HG03045 (cell line): Measurements from ENCODE around the gene TTC16.

Experiments
- ATAC-seq: cut with Tn5 transposase; IDR thresholded peaks from one replicate; pipeline ENCODE4 v1.9.1; 2021; ENCODE audit warnings: mild to moderate bottlenecking, moderate library complexity; ENCODE audit not compliant: unreplicated experiment

The TTC16 gene

GRCh38 chr9:127720031-127720864, 4.4 kb downstream of the TTC16 start:
- ATAC-seq = no peak

- no peak for ATAC-seq
Observed at GRCh38 chr9:127720865-127721227, 5.0 kb downstream of the TTC16 start.

DNA sequence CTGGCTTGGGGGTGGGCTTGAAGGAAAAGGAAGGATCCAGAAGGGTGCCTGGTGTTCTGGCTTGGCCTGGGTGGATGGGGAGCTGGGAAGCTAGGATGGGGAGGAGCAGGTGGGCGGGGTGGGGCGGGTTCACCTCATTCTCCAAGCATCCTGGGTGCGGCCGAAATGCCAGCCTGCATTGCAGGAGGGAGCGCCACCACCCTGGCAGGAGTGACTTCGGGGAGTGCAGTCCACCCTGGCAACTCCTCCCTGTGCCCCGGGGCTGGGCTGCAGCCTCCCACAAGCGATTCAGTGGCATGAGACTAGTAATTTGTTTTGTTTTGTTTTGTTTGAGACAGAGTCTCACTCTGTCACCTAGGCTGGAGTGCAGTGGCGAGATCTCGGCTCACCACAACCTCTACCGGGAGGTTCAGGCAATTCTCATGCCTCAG, 5.5 kb downstream of the TTC16 start:
- ATAC-seq = no peak

DNA sequence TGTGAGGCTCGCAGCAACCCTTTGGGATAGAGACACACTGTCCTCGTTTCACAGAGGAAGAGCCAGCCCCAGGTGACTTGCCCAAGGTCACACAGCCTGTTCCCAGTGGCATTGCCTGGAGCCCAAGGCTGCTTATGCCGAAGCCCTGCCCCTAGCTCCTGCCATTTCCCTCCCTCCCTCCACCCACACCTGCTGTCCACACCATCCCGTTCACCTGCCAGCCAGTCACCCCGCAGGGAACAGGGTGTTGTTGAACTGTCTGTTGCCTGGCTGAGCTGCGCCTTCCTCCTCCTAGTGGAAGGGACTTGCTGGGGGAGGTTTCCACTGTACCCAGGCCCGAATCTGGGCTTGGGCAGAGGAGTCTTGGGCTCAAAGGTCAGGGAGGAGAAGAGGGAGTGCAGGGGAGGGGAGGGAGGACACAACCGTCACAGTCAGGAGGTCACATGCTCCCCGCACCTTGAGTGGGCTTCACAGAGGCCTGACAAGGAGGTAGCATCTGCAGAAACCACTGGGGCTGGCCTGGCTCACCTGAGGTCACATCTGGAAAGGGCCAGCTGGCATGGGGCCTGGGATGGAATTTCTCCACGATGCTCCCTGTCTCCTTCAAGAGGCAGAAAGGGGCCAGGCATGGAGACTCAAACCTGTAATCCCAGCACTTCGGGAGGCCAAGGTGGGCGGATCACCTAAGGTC, 6.3 kb downstream of the TTC16 start:
- ATAC-seq = no peak

GRCh38 chr9:127723013-127723412, 7.1 kb downstream of the TTC16 start:
- no peak for ATAC-seq

DNA sequence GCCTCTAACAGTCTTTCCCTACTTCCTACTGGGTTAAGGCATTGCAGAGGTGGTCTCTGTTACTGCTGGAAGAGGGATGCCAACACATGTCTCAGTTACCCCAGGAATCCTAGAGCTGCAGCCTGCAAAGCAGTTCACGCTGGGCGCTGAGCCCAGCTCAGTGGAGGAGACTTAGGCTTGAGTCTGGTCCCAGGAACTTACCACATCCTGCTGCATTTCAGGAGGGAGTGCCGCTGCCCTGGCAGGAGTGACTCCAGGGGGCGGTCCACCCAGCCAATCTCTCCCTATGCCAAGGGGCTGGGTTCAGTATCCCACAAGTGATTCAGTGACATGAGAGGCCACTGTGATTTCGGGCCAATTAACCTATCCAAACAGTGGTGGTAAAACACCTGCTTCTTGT, 7.6 kb downstream of the TTC16 start:
- ATAC-seq = no peak

DNA sequence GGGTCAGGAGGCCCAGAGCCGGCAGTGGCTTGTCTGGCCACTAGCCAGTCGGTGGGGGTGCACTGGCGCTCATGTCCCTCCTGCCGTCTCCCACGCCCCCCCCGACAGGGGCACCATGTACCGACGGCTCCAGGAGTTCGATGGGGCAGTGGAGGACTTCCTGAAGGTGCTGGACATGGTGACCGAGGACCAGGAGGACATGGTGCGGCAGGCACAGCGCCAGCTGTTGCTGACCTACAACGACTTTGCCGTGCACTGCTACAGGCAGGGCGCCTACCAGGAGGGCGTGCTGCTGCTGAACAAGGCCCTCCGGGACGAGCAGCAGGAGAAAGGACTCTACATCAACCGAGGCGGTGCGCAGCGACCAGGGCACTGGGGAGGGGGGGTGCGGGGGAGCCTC, 8.1 kb downstream of the TTC16 start:
- ATAC-seq = no peak

GRCh38 chr9:127726871-127727270, 11.0 kb downstream of the TTC16 start:
- no peak for ATAC-seq

DNA sequence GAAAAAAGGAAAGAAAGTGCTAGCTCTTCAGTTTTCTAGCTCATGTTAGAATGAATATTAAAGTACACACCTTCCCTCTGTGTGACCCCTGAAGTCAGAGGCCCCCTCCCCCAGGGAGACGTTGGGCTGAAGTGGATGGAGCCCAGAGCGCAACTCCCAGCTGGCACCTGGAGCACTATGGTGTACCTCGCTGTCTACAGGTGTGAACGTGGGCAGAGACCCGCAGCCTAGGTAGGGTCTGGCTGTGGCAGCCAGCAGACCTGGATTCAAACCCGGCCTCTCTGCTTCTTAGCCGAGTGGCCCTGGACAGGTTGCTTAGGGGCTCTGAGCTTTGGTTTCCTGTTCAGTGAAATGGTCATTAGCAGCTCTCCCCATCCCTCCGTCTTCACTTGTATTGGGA, 12.9 kb downstream of the TTC16 start:
- ATAC-seq = no peak

DNA sequence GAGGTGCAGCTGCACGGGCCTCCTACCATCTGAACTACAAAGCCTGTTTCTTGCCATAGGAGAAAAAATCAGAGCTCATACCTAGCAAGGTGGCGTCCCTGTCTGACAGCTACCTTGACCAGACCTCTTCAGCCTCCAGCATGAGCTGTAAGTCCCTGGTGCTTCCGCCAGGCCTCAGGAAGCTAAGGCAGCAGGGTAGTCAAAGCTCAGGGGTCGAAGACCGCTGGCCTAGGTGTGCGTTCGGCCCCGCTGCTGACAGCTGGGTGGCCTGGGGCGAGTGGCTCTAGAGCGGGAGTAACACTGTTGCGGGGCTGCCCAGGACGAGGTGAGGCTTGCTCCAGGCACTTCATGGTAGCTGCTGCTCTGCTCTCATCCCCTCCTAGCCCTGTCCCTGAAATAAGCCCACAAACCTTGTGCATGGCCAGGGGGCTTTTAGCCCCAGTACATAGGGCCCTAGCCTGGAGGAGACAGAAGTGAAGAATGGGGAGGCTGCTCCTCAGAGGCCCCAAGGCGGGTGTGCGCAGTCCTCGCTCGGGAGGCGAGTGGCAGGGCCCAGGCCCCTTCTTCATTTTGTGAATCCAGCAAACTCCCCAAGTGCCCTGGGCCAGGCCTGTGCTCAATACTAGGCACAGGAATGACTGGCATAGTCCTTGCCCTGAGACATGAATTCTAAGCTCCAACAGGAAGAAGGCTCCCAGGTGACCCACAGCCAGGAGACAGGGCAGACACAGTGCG, 13.8 kb downstream of the TTC16 start:
- ATAC-seq = no peak

- ATAC-seq = no peak
Observed at GRCh38 chr9:127730262-127730661, 14.4 kb downstream of the TTC16 start.

DNA sequence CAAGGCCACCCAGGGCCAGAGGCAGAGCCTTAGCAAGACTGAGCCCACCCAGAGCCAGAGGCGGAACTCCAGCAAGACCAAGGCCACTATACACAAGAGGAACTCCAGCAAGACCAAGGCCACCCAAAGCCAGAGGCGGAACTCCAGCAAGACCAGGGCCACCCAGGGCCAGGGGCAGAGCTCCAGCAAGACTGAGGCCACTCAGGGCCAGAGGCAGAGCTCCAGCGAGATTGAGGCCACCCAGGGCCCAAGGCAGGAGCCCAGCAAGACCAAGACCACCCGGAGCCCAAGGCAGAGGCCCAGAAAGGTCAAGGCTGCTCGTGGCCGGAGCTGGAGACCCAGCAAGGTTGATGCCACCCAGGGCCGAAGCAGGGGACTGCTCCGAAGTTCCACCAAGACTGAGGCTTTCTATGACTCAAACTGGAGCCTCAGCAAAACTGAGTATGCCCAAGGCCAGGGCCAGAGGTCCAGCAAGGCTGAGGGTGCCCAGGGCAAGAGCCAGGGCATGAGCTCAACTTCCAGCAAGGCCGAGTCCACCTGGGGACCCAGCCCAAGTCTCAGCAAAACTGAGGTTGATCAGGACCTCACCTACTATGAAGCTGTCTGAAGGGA, 15.0 kb downstream of the TTC16 start:
- no peak for ATAC-seq

- ATAC-seq = no peak
Observed at GRCh38 chr9:127731938-127732337, 16.1 kb downstream of the TTC16 start.

- ATAC-seq = no peak
Observed at GRCh38 chr9:127732444-127732843, 16.6 kb downstream of the TTC16 start.

GRCh38 chr9:127733614-127734013, 17.7 kb downstream of the TTC16 start:
- no peak for ATAC-seq

DNA sequence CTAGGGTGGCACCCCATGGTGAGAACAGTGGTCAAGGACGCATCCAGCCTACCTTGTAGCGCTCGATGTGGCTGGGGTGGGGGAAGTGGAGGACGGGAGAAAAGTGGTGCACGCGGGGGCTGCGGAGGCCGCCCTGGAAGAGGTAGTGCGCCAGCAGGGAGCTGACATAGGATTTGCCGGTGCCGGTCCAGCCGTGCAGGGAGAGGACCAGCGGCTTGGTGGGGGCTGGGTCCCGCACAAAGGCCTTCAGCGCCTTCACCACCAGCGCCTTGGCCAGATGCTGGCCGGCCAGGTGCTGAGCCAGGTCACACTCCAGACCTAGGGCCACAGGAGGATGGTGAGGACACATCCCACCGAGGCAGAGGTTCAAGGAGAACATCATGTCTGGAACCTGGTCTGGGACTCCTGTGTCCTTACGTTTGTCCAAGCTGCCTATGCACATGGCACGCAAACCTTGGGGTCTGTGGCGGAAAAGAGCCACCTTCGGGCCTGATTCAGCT, 18.4 kb downstream of the TTC16 start:
- no peak for ATAC-seq

GRCh38 chr9:127734747-127735529, 19.1 kb downstream of the TTC16 start, which contains the start of gene TOR2A:
Gene TOR2A (minus strand): TSS chr9:127735294. CDS start chr9:127735270, 24 bp downstream.
- peak; percentile 85 for ATAC-seq

DNA sequence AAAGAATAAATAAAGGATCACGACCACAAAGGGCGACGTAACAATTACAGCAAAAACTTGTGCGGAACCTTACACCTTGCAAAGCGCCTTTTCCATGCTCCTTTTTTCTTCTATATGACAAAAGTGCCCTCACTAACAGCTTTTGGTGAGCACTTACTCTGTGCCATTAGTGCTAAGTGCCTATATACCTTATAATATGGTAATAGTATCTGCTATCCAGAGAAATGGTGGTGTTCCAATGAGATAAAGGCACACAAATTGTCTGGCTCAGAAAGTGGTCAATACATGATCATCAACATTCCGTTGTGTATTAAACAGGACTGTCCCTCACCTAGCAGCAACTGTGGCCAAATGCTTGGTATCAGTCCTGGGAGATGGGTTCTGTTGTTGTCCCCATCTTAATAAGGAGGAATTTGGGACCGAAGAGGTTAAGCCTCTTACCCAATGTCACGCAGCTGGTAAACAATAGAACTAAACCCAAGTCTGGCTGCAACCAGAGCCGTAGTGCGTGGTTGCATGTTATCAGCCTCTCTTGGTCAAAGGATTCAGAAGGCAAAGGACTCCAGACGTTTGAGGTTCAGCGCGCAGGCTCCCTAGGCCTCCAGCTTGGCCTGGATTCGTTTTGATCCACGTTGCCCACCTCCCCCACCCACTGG, 19.8 kb downstream of the TTC16 start:
- ATAC-seq = no peak

- ATAC-seq = no peak
Observed at GRCh38 chr9:127738666-127739065, 22.8 kb downstream of the TTC16 start.
